H1 (cell line): Measurements from ENCODE around the gene NAP1L5. TPM values are rescaled to one million over a fixed set of nuclear protein-coding genes. Genes with fewer than 3 reads are reported as not detected.

Source experiments
- CTCF ChIA-PET: fragments of 300-600 bp; sonication (Branson Sonifier 250); formaldehyde crosslinking; loops from one replicate; lab custom pipeline; 2021; ENCODE audit not compliant: partially characterized antibody; lab: Charles Lee
- POLR2A ChIA-PET: fragments of 300-600 bp; sonication (Branson Sonifier 250); formaldehyde crosslinking; loops from one replicate; lab custom pipeline; 2021; ENCODE audit warnings: inconsistent platforms; ENCODE audit not compliant: partially characterized antibody; lab: Charles Lee
- DNase-seq, 2 experiments: peaks; one replicate each; pipeline versions ENCODE4 v3.0.0 to v3.0.0-alpha.2; 2010 to 2022; ENCODE audit warnings: low spot score in 2 of 2, low read depth in 1 of 2, mixed read lengths in 1 of 2
- FAIRE-seq: peaks from 2 replicates; lab custom pipeline; 2011; peaks lifted over from hg19 to GRCh38; lab: Jason Lieb, UNC
- H2AFZ ChIP-seq: 2 replicates; pipeline ENCODE4 v1.8.1; 2012; ENCODE audit warnings: low read length, inconsistent platforms
- H2AK5ac ChIP-seq: 2 replicates; pipeline ENCODE4 v1.6.1; 2013; ENCODE audit warnings: low read depth, low read length
- H2BK120ac ChIP-seq: replicated peaks from 2 replicates; pipeline ENCODE3; 2013; ENCODE audit warnings: low read depth, low read length, inconsistent platforms
- H2BK12ac ChIP-seq: 2 replicates; pipeline ENCODE4 v1.6.1; 2013; ENCODE audit warnings: low read depth, low read length
- H2BK15ac ChIP-seq: 2 replicates; pipeline ENCODE4 v1.6.1; 2013; ENCODE audit warnings: low read length
- H2BK20ac ChIP-seq: 2 replicates; pipeline ENCODE4 v1.6.1; 2013; ENCODE audit warnings: low read length
- H2BK5ac ChIP-seq: 2 replicates; pipeline ENCODE4 v1.6.1; 2013; ENCODE audit warnings: low read depth, low read length
- H3K14ac ChIP-seq: 2 replicates; pipeline ENCODE4 v1.6.1; 2013; ENCODE audit warnings: inconsistent platforms; ENCODE audit not compliant: insufficient read length
- H3K18ac ChIP-seq: 2 replicates; pipeline ENCODE4 v1.6.1; 2013; ENCODE audit warnings: low read length; ENCODE audit errors: extremely low read depth
- H3K23ac ChIP-seq: 2 replicates; pipeline ENCODE4 v1.6.1; 2013; ENCODE audit warnings: inconsistent platforms; ENCODE audit not compliant: insufficient read length
- H3K23me2 ChIP-seq: 2 replicates; pipeline ENCODE4 v1.6.1; 2013; ENCODE audit warnings: low read depth, low read length
- H3K27ac ChIP-seq: 2 replicates; pipeline ENCODE4 v1.6.1; 2011; ENCODE audit warnings: low read depth, low read length, inconsistent platforms
- H3K27me3 ChIP-seq, 4 experiments: replicated peaks in 1 of 4; 1 replicate in 1 of 4; 2 replicates in 3 of 4; pipeline versions ENCODE4 v1.6.1 to v1.8.1; 2011 to 2013; ENCODE audit warnings: low read length in 3 of 4, mild to moderate bottlenecking in 3 of 4, inconsistent platforms in 2 of 4, mixed read lengths in 2 of 4, moderate library complexity in 1 of 4; ENCODE audit not compliant: control insufficient read depth in 3 of 4, insufficient read depth in 3 of 4; ENCODE audit errors: extremely low read depth in 1 of 4
- H3K36me3 ChIP-seq, 4 experiments: 2 replicates each; pipeline versions ENCODE4 v1.6.1 to v1.8.1; 2011 to 2013; ENCODE audit warnings: mild to moderate bottlenecking in 4 of 4, low read length in 3 of 4, moderate library complexity in 2 of 4, control low read depth in 1 of 4, inconsistent platforms in 1 of 4; ENCODE audit not compliant: insufficient read depth in 4 of 4, control insufficient read depth in 2 of 4
- H3K4ac ChIP-seq: replicated peaks from 2 replicates; pipeline ENCODE3; 2013; ENCODE audit warnings: low read length, low read depth, mixed read lengths, inconsistent platforms; ENCODE audit not compliant: insufficient read length
- H3K4me1 ChIP-seq, 4 experiments: replicated peaks in 1 of 4; 1 replicate in 1 of 4; 2 replicates in 3 of 4; pipeline versions ENCODE4 v1.6.1 to v1.8.1; 2011 to 2013; ENCODE audit warnings: low read length in 3 of 4, inconsistent platforms in 2 of 4, mixed read lengths in 1 of 4; ENCODE audit not compliant: insufficient read depth in 4 of 4, control insufficient read depth in 3 of 4
- H3K4me2 ChIP-seq, 2 experiments: 2 replicates each; pipeline versions ENCODE4 v1.6.1 to v1.8.1; 2011 to 2013; ENCODE audit warnings: low read depth in 2 of 2, low read length in 2 of 2, control low read depth in 1 of 2, inconsistent platforms in 1 of 2, mild to moderate bottlenecking in 1 of 2; ENCODE audit not compliant: insufficient read depth in 1 of 2
- H3K4me3 ChIP-seq, 4 experiments: fragments of 200-600, 300-600 bp in 1 of 4; sonication (generic), shearing (Covaris generic), sonication (Bioruptor Twin) in 1 of 4; 2 replicates each; pipeline versions ENCODE4 v1.5.1 to v1.8.1; 2011 to 2016; ENCODE audit warnings: low read length in 4 of 4, low read depth in 3 of 4, control low read depth in 2 of 4, inconsistent platforms in 2 of 4, mild to moderate bottlenecking in 2 of 4, mixed read lengths in 1 of 4, moderate library complexity in 1 of 4; ENCODE audit not compliant: insufficient read depth in 2 of 4; ENCODE audit errors: extremely low read depth in 1 of 4
- H3K56ac ChIP-seq: replicated peaks from 2 replicates; pipeline ENCODE3; 2013; ENCODE audit warnings: low read depth, mild to moderate bottlenecking, mixed read lengths, low read length, inconsistent platforms; ENCODE audit not compliant: insufficient read length
- H3K79me1 ChIP-seq: 2 replicates; pipeline ENCODE4 v1.6.1; 2013; ENCODE audit warnings: low read depth, low read length, control low read depth
- H3K79me2 ChIP-seq, 2 experiments: 2 replicates each; pipeline versions ENCODE4 v1.6.1 to v1.8.1; 2012 to 2013; ENCODE audit warnings: low read length in 2 of 2, mild to moderate bottlenecking in 2 of 2, inconsistent platforms in 1 of 2; ENCODE audit not compliant: insufficient read depth in 2 of 2, control insufficient read depth in 1 of 2
- H3K9ac ChIP-seq, 4 experiments: replicated peaks in 1 of 4; 1 replicate in 1 of 4; 2 replicates in 3 of 4; pipeline versions ENCODE4 v1.6.1 to v1.8.1; 2011 to 2013; ENCODE audit warnings: low read depth in 3 of 4, low read length in 3 of 4, control low read depth in 2 of 4, mild to moderate bottlenecking in 2 of 4, moderate library complexity in 2 of 4, inconsistent platforms in 1 of 4; ENCODE audit errors: extremely low read depth in 1 of 4
- H3K9me3 ChIP-seq, 2 experiments: 2 replicates each; pipeline versions ENCODE4 v1.6.1 to v1.8.1; 2012 to 2013; ENCODE audit warnings: mild to moderate bottlenecking in 2 of 2, moderate library complexity in 2 of 2, control low read depth in 1 of 2, inconsistent platforms in 1 of 2, low read depth in 1 of 2, low read length in 1 of 2, mixed read lengths in 1 of 2; ENCODE audit not compliant: insufficient read depth in 2 of 2
- H4K20me1 ChIP-seq, 2 experiments: replicated peaks in 1 of 2; 2 replicates each; pipeline versions ENCODE3 to v1.8.1; 2011 to 2013; ENCODE audit warnings: inconsistent platforms in 2 of 2, low read length in 2 of 2, mild to moderate bottlenecking in 1 of 2; ENCODE audit not compliant: insufficient read depth in 2 of 2, control insufficient read depth in 1 of 2
- H4K5ac ChIP-seq: 2 replicates; pipeline ENCODE4 v1.6.1; 2013; ENCODE audit warnings: low read length, low read depth, mixed read lengths, inconsistent platforms; ENCODE audit not compliant: insufficient read length
- H4K8ac ChIP-seq: 2 replicates; pipeline ENCODE4 v1.8.0; 2013; ENCODE audit warnings: mild to moderate bottlenecking, moderate library complexity, low read length, inconsistent platforms; ENCODE audit not compliant: insufficient read depth; ENCODE audit errors: extremely low read depth
- H4K91ac ChIP-seq: replicated peaks from 2 replicates; pipeline ENCODE3; 2013; ENCODE audit warnings: low read length, mixed read lengths, inconsistent platforms; ENCODE audit not compliant: insufficient read length
- BCL11A ChIP-seq, 2 experiments: IDR thresholded peaks; one replicate each; pipeline ENCODE4 v1.6.1; 2011; ENCODE audit warnings: low read depth in 2 of 2, low read length in 2 of 2, mild to moderate bottlenecking in 2 of 2
- CBX5 ChIP-seq: fragments of 300-800, 300-1000 bp; sonication (generic); IDR thresholded peaks from 2 replicates; pipeline ENCODE4 v1.7.1; 2016; ENCODE audit warnings: antibody characterized with exemption, low read length, low read depth
- CBX8 ChIP-seq: fragments of 300-800, 300-1000 bp; sonication (generic); IDR thresholded peaks from 2 replicates; pipeline ENCODE4 v1.7.1; 2016; ENCODE audit warnings: low read depth, low read length, borderline replicate concordance
- CEBPB ChIP-seq: IDR thresholded peaks from 2 replicates; pipeline ENCODE4 v1.6.1; 2012; ENCODE audit warnings: low read depth, low read length
- KDM4A ChIP-seq: IDR thresholded peaks from one replicate; pipeline ENCODE4 v1.7.1; 2012; ENCODE audit warnings: low read depth, mild to moderate bottlenecking, moderate library complexity, low read length, inconsistent platforms; ENCODE audit not compliant: severe bottlenecking
- MAFK ChIP-seq: IDR thresholded peaks from 2 replicates; pipeline ENCODE4 v1.6.1; 2012; ENCODE audit warnings: low read depth, mild to moderate bottlenecking, improper control_type of control experiment, low read length
- MAX ChIP-seq: IDR thresholded peaks from 2 replicates; pipeline ENCODE4 v1.6.1; 2012; ENCODE audit warnings: inconsistent platforms
- NRF1 ChIP-seq: IDR thresholded peaks from 2 replicates; pipeline ENCODE4 v1.6.1; 2011; ENCODE audit warnings: mild to moderate bottlenecking, low read depth, low read length, improper control_type of control experiment
- POLR2AphosphoS5 ChIP-seq: IDR thresholded peaks from 2 replicates; pipeline ENCODE4 v1.6.1; 2011; ENCODE audit warnings: low read depth, low read length
- RXRA ChIP-seq: IDR thresholded peaks from 2 replicates; pipeline ENCODE4 v1.6.1; 2011; ENCODE audit warnings: low read depth, mild to moderate bottlenecking, low read length, moderate library complexity; ENCODE audit not compliant: insufficient read depth
- SP1 ChIP-seq: IDR thresholded peaks from 2 replicates; pipeline ENCODE4 v1.6.1; 2011; ENCODE audit warnings: low read depth, low read length
- SUZ12 ChIP-seq: fragments of 200-600 bp; sonication (generic); IDR thresholded peaks from 2 replicates; pipeline ENCODE4 v1.6.1; 2012; ENCODE audit warnings: mild to moderate bottlenecking, inconsistent platforms, low read length, moderate library complexity, mixed read lengths
- WGBS, 2 experiments: shearing (Covaris generic) in 1 of 2; methylation state at CpG; one replicate each; pipeline versions ENCODE4 v1.1.6 to v1.1.7; 2013 to 2015; ENCODE audit warnings: low lambda C conversion rate in 2 of 2, mixed read lengths in 2 of 2, inconsistent platforms in 1 of 2, low coverage in 1 of 2, missing lambda C conversion rate in 1 of 2; ENCODE audit not compliant: insufficient replicate concordance in 2 of 2, insufficient coverage in 1 of 2, insufficient read length in 1 of 2; ENCODE audit errors: extremely low coverage in 1 of 2, missing lambda C conversion rate in 1 of 2; 5-methylcytosine and 5-hydroxymethylcytosine counted together
- polyA plus RNA-seq, 7 experiments: library from polyadenylated mRNA; depleted of rRNA in 3 of 7; stranded (reverse) in 5 of 7; unstranded in 2 of 7; fragments of >200 nt in 5 of 7; fragments of 200-250 nt in 2 of 7; gene quantifications; 1 replicate in 5 of 7; 2 replicates in 1 of 7; 4 replicates in 1 of 7; pipeline versions ENCODE4 v1.2.1 to v1.2.3, GENCODE V29; 2011 to 2013; ENCODE audit warnings: missing spikeins in 2 of 7, mixed read lengths in 2 of 7
- total RNA-seq: library from RNA; stranded (reverse); fragmentation: NEBNext Ultra II Directional; extraction: Animal tissue kit (Norgen Biotek cat#: 25700); gene quantifications from 2 replicates; pipeline ENCODE4 v1.2.1, GENCODE V29; 2021

NAP1L5 gene
- total and polyA plus RNA-seq, 2 of the 8 experiments (the other 6 are each of a cell fraction or from before 2014, with no cell fraction given), result 1.3 to 2.7 TPM

- H3K36me3 ChIP-seq, result peaks cover 2 to 27% (median 16%) of the 10 kb centered on the region in 4 experiments; a peak in 6 of 8 replicates
- 92% methylated on average over 1 of the region's 1 CpG; no CpG with 5 or more reads in 1 of the 2 experiments for WGBS, 2 experiments
- H3K27me3 ChIP-seq, result no peaks in the 10 kb centered on the region
- H2AK5ac ChIP-seq, result no peak overlapping the region
- H3K9ac ChIP-seq, result no peak overlapping the region
- no peaks in the 10 kb centered on the region for H3K9me3 ChIP-seq
- no peak for DNase-seq
- POLR2A ChIA-PET, result no interaction called here
- no peaks in the 10 kb centered on the region for H4K20me1 ChIP-seq
- no peak for FAIRE-seq
- H3K23ac ChIP-seq, result no peak overlapping the region
- H2BK5ac ChIP-seq, result no peak overlapping the region
- H4K91ac ChIP-seq, result no peak overlapping the region
- no peak overlapping the region for H3K4ac ChIP-seq
- no peak overlapping the region for H2BK15ac ChIP-seq
- H3K79me2 ChIP-seq, result no peaks in the 10 kb centered on the region
- H4K5ac ChIP-seq, result no peak overlapping the region
- H2BK120ac ChIP-seq, result no peak overlapping the region
- TF ChIP-seq CEBPB, result no peak
- TF ChIP-seq CBX8, result no peak
- TF ChIP-seq SUZ12, result no peak
- TF ChIP-seq CBX5, result no peak
- TF ChIP-seq POLR2AphosphoS5, result no peak
- no peak for TF ChIP-seq MAFK
- TF ChIP-seq RXRA, result no peak
- TF ChIP-seq KDM4A, result no peak
- no peak for TF ChIP-seq BCL11A (IDR thresholded peaks at IDR 0.05; ENCODE audit: low read depth in 2 of 2, low read length in 2 of 2)
- TF ChIP-seq NRF1, result no peak
- TF ChIP-seq MAX, result no peak
- no peak for TF ChIP-seq SP1
- no peak overlapping the region for H2BK20ac ChIP-seq
- no peak overlapping the region for H3K18ac ChIP-seq
- no peak overlapping the region for H4K8ac ChIP-seq
- no peak overlapping the region for H2BK12ac ChIP-seq
- CTCF ChIA-PET, result interaction anchor here (0.7 to 2.0 kb wide), 4 partner anchors 13 to 278 kb away, joined by 3 to 5 read pairs (median 4); no protein-coding TSS in a partner anchor
- H3K14ac ChIP-seq, result no peak overlapping the region
- no peaks in the 10 kb centered on the region for H3K23me2 ChIP-seq
- no peaks in the 10 kb centered on the region for H3K4me1 ChIP-seq
- no peak overlapping the region for H3K4me3 ChIP-seq
- H3K79me1 ChIP-seq, result no peaks in the 10 kb centered on the region
- no peak overlapping the region for H3K27ac ChIP-seq
- no peak overlapping the region for H2AFZ ChIP-seq
- no peak overlapping the region for H3K4me2 ChIP-seq
- no peak overlapping the region for H3K56ac ChIP-seq
Observed at GRCh38 chr4:88745581-88746163, 48.0 kb upstream of the NAP1L5 start.
